ENCODE results near the gene LTBP2. TPM values are rescaled to one million over a fixed set of nuclear protein-coding genes. Genes with fewer than 3 reads are reported as not detected.

LTBP2 gene
- total RNA-seq, 1 donor from 2014 or later = 12.0 TPM

DNA sequence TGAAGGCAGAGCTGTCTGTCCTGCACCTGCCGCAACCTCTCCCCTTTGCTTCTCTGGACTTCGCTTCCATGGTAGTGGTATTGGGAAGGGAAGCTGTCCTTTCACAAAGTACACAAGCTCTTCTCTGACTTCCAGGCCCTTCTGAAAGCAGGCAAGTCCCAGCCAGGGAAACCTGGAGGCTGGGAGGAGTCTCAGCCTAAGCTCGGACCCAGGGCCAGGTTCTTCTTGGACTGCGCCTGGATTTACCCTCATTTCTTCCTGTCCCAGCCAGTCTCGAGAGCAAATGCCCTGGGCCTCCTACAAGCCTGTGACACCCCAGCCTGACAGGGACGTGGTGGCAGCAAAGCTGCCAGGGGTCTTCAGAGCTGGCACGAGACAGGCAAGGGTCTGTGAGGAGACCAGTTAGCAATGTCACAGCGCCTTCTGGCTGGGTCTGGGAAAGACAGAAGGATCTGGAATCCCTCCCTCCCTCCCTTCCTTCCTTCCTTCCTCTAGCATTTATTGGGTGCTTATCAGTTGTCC is 96.1 kb downstream of the LTBP2 start:
- H3K27me3 ChIP-seq (ENCODE audit: control insufficient read depth in 3 of 3, insufficient read depth in 3 of 3, low read length in 3 of 3) = peaks cover 0 to 7% (median 3%) of the 10 kb centered on the region in 3 donors
- H3K27ac ChIP-seq (ENCODE audit: low read depth, low read length) = no peak overlapping the region
- H3K4me3 ChIP-seq (ENCODE audit: low read length in 3 of 3) = no peak overlapping the region
- H3K4me1 ChIP-seq (ENCODE audit: control insufficient read depth in 3 of 3, insufficient read depth in 3 of 3, low read length in 3 of 3) = peaks cover 4 to 14% (median 5%) of the 10 kb centered on the region in 3 donors
- H3K36me3 ChIP-seq (ENCODE audit: control insufficient read depth in 3 of 3, insufficient read depth in 3 of 3, low read length in 3 of 3) = peaks cover 0 to 3% (median 2%) of the 10 kb centered on the region in 3 donors
- no peak overlapping the region for H3K9ac ChIP-seq (ENCODE audit: low read depth in 1 of 3, low read length in 3 of 3)
- H3K9me3 ChIP-seq (ENCODE audit: control insufficient read depth in 3 of 3, low read length in 3 of 3) = no peaks in the 10 kb centered on the region

DNA sequence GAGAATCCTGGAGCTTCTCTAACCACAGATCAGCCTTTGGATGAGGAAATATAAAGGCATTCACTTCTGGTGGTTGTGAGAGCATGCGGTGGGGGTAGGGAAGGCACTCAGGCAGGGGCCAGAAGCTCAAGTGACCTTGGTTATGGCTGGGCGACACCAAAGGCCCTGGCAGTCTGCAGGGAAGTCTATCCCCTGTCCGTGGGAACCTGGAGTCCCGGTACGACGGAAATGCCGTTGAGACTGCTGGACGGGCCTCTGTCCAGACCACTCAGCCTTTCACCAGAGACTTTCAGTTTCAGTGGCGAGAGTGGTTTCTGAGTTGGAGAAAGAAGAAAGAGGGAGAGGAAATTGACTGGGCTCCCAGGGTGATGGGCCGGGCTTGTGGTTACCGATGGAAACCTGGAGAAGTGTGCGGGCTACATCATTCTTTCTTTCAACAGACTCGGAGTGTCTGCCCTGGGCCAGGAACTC is 97.5 kb downstream of the LTBP2 start:
- Histone ChIP-seq H3K27me3 (ENCODE audit: control insufficient read depth in 3 of 3, insufficient read depth in 3 of 3, low read length in 3 of 3) (peaks cover 0 to 8% (median 7%) of the 10 kb centered on the region in 3 donors), H3K4me1 (ENCODE audit: control insufficient read depth in 3 of 3, insufficient read depth in 3 of 3, low read length in 3 of 3) (peaks cover 4 to 14% (median 5%) of the 10 kb centered on the region in 3 donors)

DNA sequence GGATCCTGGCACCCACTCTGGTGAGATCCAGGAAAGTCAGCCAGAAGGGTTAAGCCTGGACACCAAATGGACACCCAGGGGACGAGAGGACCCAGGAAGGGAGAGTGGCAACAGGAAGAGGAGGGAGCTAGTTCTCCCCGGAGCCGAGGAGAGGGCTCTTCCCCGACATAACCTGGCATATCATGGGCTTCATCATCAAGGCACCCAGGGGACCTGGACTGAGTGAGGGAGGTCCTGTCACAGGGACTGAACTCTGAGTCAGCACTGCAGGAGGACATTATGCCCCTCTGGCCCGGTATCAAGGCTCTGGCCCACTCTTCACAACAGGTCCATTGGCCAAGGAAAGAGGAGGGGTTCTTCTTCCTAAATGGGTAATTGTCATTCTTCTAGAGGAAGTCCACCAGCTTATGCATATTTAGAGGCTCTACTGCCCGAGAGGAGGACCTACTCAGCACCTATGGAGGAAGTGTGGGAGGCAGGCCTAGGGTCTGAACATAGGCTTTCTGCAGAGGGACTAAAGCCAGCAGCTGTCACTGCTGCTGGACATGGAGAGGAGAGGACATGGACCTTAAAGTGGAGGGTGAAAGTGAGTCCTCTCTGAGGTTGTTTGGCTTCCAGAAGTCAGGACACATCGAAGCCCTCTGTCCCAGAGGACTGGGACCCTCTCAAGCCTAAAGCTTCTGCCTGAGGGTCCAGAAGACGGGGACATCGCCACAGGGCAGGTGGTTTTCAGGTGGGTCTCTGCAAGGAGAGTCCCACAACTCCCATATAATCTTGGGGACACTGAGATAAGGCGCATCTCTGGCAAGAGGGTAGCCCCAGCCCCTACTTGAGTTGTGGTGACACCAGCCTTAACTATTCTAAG is 99.8 kb downstream of the LTBP2 start:
- H3K4me1 ChIP-seq (ENCODE audit: control insufficient read depth in 3 of 3, insufficient read depth in 3 of 3, low read length in 3 of 3) = peaks cover 4 to 14% (median 5%) of the 10 kb centered on the region in 3 donors
- H3K4me3 ChIP-seq (ENCODE audit: low read length in 3 of 3) = no peak overlapping the region
- H3K36me3 ChIP-seq (ENCODE audit: control insufficient read depth in 3 of 3, insufficient read depth in 3 of 3, low read length in 3 of 3) = peaks cover 0 to 5% (median 4%) of the 10 kb centered on the region in 3 donors
- no peak overlapping the region for H3K27ac ChIP-seq (ENCODE audit: low read depth, low read length)
- H3K27me3 ChIP-seq (ENCODE audit: control insufficient read depth in 3 of 3, insufficient read depth in 3 of 3, low read length in 3 of 3) = peaks cover 0 to 14% (median 8%) of the 10 kb centered on the region in 3 donors
- no peaks in the 10 kb centered on the region for H3K9me3 ChIP-seq (ENCODE audit: control insufficient read depth in 3 of 3, low read length in 3 of 3)
- H3K9ac ChIP-seq (ENCODE audit: low read depth in 1 of 3, low read length in 3 of 3) = no peak overlapping the region

More for the DNA sequence above, 97.5 kb downstream of the LTBP2 start:
- Histone ChIP-seq H3K27ac (ENCODE audit: low read depth, low read length) (no peak overlapping the region), H3K9me3 (ENCODE audit: control insufficient read depth in 3 of 3, low read length in 3 of 3) (no peaks in the 10 kb centered on the region), H3K9ac (ENCODE audit: low read depth in 1 of 3, low read length in 3 of 3) (peak overlapping the region in 1 of 3 donors; percentile 47), H3K36me3 (ENCODE audit: control insufficient read depth in 3 of 3, insufficient read depth in 3 of 3, low read length in 3 of 3) (peaks cover 0 to 5% (median 2%) of the 10 kb centered on the region in 3 donors), H3K4me3 (ENCODE audit: low read length in 3 of 3) (peak overlapping the region in 1 of 3 donors; percentile 11)

DNA sequence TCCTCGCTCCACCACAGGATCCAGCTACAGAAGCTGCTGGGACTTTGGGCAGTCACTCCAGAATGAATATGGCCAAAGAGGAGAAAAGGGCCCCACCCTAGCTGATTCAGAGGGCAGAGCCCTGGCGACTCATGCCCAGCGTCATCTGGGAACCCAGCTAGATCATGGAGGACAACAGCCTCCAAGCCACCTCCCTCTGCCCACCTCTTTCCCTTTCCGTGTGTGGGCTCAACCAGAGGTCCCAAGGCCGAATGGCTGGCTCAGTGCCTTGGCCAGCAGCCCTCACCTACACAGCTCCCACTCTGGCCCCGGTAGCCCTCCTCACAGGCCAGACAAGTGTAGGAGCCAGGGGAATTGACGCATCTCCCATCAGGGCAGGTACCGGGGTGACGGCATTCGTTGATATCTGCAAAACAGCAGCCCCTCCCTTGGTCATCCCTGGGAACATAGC is 101.1 kb downstream of the LTBP2 start:
- peaks cover 2 to 5% (median 3%) of the 10 kb centered on the region in 3 donors for H3K36me3 ChIP-seq (ENCODE audit: control insufficient read depth in 3 of 3, insufficient read depth in 3 of 3, low read length in 3 of 3)
- H3K9ac ChIP-seq (ENCODE audit: low read depth in 1 of 3, low read length in 3 of 3) = no peak overlapping the region
- peaks cover 4 to 14% (median 5%) of the 10 kb centered on the region in 3 donors for H3K4me1 ChIP-seq (ENCODE audit: control insufficient read depth in 3 of 3, insufficient read depth in 3 of 3, low read length in 3 of 3)
- no peak overlapping the region for H3K27ac ChIP-seq (ENCODE audit: low read depth, low read length)
- H3K27me3 ChIP-seq (ENCODE audit: control insufficient read depth in 3 of 3, insufficient read depth in 3 of 3, low read length in 3 of 3) = peaks cover 0 to 14% (median 8%) of the 10 kb centered on the region in 3 donors
- H3K9me3 ChIP-seq (ENCODE audit: control insufficient read depth in 3 of 3, low read length in 3 of 3) = no peaks in the 10 kb centered on the region
- no peak overlapping the region for H3K4me3 ChIP-seq (ENCODE audit: low read length in 3 of 3)

DNA sequence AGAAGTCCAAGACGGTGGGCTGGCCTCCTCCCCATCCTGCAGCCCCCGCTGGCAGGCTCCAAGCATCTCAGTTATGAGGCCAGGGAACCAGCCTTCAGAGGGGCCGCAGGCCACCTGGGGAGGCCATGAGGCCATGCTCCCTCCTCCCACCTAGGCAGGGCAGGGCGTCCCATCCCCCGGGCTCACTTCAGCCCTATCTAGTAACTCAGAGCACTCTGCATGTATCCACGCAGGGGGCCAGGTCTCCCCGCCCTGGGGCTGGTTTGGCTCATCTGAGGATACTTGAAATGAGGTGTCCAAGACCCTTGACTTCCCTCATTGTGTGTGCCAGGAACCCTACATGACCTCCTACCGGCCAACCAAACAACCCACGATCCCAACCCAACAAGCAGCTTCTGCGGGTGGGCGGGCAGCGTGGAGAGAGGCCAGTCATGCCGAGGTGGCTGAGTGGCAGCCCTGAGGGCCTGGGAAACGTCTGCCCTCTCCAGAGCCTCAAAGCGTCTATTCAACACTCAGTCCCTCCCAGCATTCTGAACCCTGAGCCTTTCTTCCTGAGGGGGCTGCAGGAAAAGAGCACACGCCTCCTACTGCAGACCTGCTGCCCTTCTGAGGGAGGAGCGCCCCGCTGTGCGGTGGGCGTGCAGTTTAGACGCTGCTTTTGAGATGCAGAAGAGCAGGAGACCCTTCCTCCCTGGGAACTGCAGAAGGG is 101.7 kb downstream of the LTBP2 start:
- Histone ChIP-seq H3K9me3 (ENCODE audit: control insufficient read depth in 3 of 3, low read length in 3 of 3) (no peaks in the 10 kb centered on the region), H3K27me3 (ENCODE audit: control insufficient read depth in 3 of 3, insufficient read depth in 3 of 3, low read length in 3 of 3) (peaks cover 0 to 14% (median 8%) of the 10 kb centered on the region in 3 donors), H3K36me3 (ENCODE audit: control insufficient read depth in 3 of 3, insufficient read depth in 3 of 3, low read length in 3 of 3) (peaks cover 2 to 5% (median 3%) of the 10 kb centered on the region in 3 donors), H3K4me3 (ENCODE audit: low read length in 3 of 3) (no peak overlapping the region), H3K4me1 (ENCODE audit: control insufficient read depth in 3 of 3, insufficient read depth in 3 of 3, low read length in 3 of 3) (peaks cover 4 to 14% (median 5%) of the 10 kb centered on the region in 3 donors), H3K27ac (ENCODE audit: low read depth, low read length) (no peak overlapping the region), H3K9ac (ENCODE audit: low read depth in 1 of 3, low read length in 3 of 3) (no peak overlapping the region)

DNA sequence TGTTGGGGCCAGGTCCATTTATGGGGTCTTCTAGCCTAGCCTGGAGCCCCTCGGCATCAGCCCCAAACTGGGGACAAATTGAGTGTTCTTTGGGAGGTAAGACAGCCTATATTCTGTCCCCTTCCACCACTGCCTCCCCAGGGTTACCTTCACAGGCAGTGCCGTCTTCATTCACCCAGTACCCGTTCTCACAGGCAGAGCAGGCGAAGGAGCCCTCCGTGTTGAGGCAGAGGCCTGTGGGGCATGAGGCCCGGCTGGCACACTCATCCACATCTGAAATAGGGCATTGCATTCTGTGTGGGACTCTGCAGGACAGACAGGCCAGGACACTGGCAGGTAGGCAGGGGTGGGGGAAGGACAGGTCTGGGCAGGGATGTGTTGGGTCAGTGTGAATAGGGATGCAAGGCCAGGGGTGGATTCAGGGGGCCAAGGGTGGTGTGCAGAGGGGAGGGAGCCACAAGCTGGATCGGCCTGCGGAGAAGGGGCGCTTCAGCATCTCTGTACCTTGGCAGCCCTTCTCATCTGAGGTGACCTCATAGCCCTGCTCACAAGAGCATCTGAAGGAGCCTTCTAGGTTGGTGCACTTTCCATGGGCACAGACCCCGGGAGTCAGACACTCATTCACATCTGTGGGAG is 102.3 kb downstream of the LTBP2 start:
- no peak overlapping the region for H3K27ac ChIP-seq (ENCODE audit: low read depth, low read length)
- H3K9me3 ChIP-seq (ENCODE audit: control insufficient read depth in 3 of 3, low read length in 3 of 3) = no peaks in the 10 kb centered on the region

DNA sequence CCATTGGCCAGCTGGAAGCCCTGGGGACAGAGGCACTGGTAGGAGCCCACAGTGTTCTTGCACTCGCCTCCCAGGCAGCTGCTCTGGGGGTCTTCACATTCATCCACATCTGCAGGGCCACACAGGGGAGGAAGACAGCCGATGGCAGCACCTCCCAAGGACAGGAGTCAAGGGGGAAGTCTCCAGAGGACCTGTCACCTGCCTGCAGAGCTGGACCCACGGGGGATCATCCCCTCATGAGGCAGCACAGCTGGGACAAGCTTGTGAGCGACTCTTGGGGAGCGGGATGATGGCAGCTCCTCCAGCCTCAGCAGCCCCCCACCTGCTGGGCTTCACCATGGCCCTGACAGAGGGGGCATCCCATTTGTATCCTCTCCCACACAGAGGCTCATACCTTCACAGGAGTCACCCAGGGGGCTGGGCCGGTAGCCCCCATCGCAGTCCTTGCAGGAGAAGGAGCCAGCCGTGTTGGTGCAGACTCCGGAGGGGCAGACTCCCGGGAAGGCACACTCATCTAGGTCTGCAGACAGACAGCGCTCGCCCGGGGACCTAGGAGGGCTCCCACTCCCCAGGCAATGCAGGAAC is 103.1 kb downstream of the LTBP2 start:
- Histone ChIP-seq H3K9me3 (ENCODE audit: control insufficient read depth in 3 of 3, low read length in 3 of 3) (no peaks in the 10 kb centered on the region), H3K27me3 (ENCODE audit: control insufficient read depth in 3 of 3, insufficient read depth in 3 of 3, low read length in 3 of 3) (peaks cover 0 to 14% (median 8%) of the 10 kb centered on the region in 3 donors), H3K9ac (ENCODE audit: low read depth in 1 of 3, low read length in 3 of 3) (no peak overlapping the region), H3K4me3 (ENCODE audit: low read length in 3 of 3) (no peak overlapping the region), H3K36me3 (ENCODE audit: control insufficient read depth in 3 of 3, insufficient read depth in 3 of 3, low read length in 3 of 3) (peaks cover 9 to 13% (median 11%) of the 10 kb centered on the region in 3 donors), H3K27ac (ENCODE audit: low read depth, low read length) (no peak overlapping the region), H3K4me1 (ENCODE audit: control insufficient read depth in 3 of 3, insufficient read depth in 3 of 3, low read length in 3 of 3) (peaks cover 0 to 4% (median 2%) of the 10 kb centered on the region in 3 donors)

More for the DNA sequence above, 102.3 kb downstream of the LTBP2 start:
- H3K4me1 ChIP-seq (ENCODE audit: control insufficient read depth in 3 of 3, insufficient read depth in 3 of 3, low read length in 3 of 3) = peaks cover 4 to 12% (median 5%) of the 10 kb centered on the region in 3 donors
- no peak overlapping the region for H3K9ac ChIP-seq (ENCODE audit: low read depth in 1 of 3, low read length in 3 of 3)
- H3K27me3 ChIP-seq (ENCODE audit: control insufficient read depth in 3 of 3, insufficient read depth in 3 of 3, low read length in 3 of 3) = peaks cover 0 to 14% (median 8%) of the 10 kb centered on the region in 3 donors
- no peak overlapping the region for H3K4me3 ChIP-seq (ENCODE audit: low read length in 3 of 3)
- H3K36me3 ChIP-seq (ENCODE audit: control insufficient read depth in 3 of 3, insufficient read depth in 3 of 3, low read length in 3 of 3) = peaks cover 2 to 5% (median 4%) of the 10 kb centered on the region in 3 donors

DNA sequence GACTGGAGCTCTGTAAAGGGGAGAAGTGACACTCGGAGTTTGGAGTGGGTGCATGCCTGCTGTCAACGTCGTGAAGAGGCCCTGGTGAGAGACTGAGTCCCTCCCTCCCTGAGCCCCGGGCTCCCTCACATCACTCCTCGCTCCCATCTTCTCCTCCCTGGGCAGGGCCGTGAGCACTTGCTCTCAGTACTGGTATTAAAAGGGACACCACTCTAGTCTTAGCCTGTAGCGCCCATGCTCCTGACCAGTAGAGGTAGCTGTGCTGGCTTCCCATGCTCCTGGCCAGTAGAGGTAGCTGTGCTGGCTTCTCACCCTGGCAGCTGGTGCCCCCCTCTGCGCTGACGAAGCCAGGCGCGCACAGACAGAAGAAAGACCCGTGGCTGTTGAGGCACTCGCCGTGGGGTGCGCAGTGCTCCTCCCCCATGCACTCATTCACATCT is 103.7 kb downstream of the LTBP2 start:
- Histone ChIP-seq H3K36me3 (ENCODE audit: control insufficient read depth in 3 of 3, insufficient read depth in 3 of 3, low read length in 3 of 3) (peaks cover 9 to 17% (median 11%) of the 10 kb centered on the region in 3 donors), H3K4me1 (ENCODE audit: control insufficient read depth in 3 of 3, insufficient read depth in 3 of 3, low read length in 3 of 3) (peaks cover 0 to 2% (median 0%) of the 10 kb centered on the region in 3 donors), H3K9ac (ENCODE audit: low read depth in 1 of 3, low read length in 3 of 3) (no peak overlapping the region), H3K4me3 (ENCODE audit: low read length in 3 of 3) (no peak overlapping the region), H3K27ac (ENCODE audit: low read depth, low read length) (no peak overlapping the region), H3K27me3 (ENCODE audit: control insufficient read depth in 3 of 3, insufficient read depth in 3 of 3, low read length in 3 of 3) (peaks cover 0 to 14% (median 8%) of the 10 kb centered on the region in 3 donors), H3K9me3 (ENCODE audit: control insufficient read depth in 3 of 3, low read length in 3 of 3) (no peaks in the 10 kb centered on the region)

DNA sequence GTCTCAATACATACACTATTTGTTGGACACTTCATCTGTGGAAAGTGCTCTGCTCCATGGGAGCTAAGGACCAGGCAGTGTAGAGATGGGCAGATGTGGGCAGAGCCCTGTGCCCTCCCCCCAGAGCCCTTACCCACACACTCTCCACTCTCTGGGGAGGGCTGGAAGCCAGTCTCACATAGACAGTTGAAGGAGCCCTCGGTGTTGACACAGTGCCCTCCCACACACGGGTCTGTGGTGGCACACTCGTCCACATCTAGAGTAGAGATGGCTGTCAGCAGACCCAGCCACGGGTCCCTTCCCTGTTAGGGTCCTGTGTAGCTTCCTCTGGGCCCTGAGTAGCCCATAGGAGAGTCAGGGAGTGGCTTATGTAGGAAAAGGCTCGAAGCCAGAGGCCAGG is 104.2 kb downstream of the LTBP2 start:
- Histone ChIP-seq H3K27ac (ENCODE audit: low read depth, low read length) (no peak overlapping the region), H3K27me3 (ENCODE audit: control insufficient read depth in 3 of 3, insufficient read depth in 3 of 3, low read length in 3 of 3) (peaks cover 0 to 14% (median 8%) of the 10 kb centered on the region in 3 donors), H3K4me1 (ENCODE audit: control insufficient read depth in 3 of 3, insufficient read depth in 3 of 3, low read length in 3 of 3) (peaks cover 0 to 2% (median 0%) of the 10 kb centered on the region in 3 donors), H3K4me3 (ENCODE audit: low read length in 3 of 3) (no peak overlapping the region), H3K9ac (ENCODE audit: low read depth in 1 of 3, low read length in 3 of 3) (no peak overlapping the region), H3K9me3 (ENCODE audit: control insufficient read depth in 3 of 3, low read length in 3 of 3) (no peaks in the 10 kb centered on the region), H3K36me3 (ENCODE audit: control insufficient read depth in 3 of 3, insufficient read depth in 3 of 3, low read length in 3 of 3) (peaks cover 11 to 21% (median 14%) of the 10 kb centered on the region in 3 donors)
